Activated CD8-positive, alpha-beta memory T cell treated with anti-CD3 and anti-CD28 coated beads, Interleukin-2, amount 50 U/mL, for 1 hour (primary cell): ENCODE results near the gene RNF31.
A peak's percentile ranks its signal among the peaks of the same experiment; 100 is the strongest.
"Not testable (repeated sequence)": the region's sequence is repeated elsewhere in the genome, so short reads cannot be mapped to it uniquely, and the experiment has no call there.

ENCODE experiments used
- DNase-seq: peaks from one replicate; pipeline ENCODE4 v3.0.0-alpha.2; 2020; ENCODE audit errors: extremely low read depth

Gene RNF31

GRCh38 chr14:24146978-24147760, at the start of gene RNF31:
RNF31 (plus strand) TSS chr14:24147498; CDS start chr14:24147699, 201 bp downstream.
- peak; percentile 93 for DNase-seq

- no peak for DNase-seq
These were observed 48.9 kb upstream of the RNF31 start for GRCh38 chr14:24098229-24098926.

GRCh38 chr14:24098927-24099813, 48.1 kb upstream of the RNF31 start:
- DNase-seq = no peak

- no peak for DNase-seq
These were observed 46.9 kb upstream of the RNF31 start for GRCh38 chr14:24100197-24100981.

- no peak for DNase-seq
These were observed 46.3 kb upstream of the RNF31 start for GRCh38 chr14:24100982-24101494.

GRCh38 chr14:24102357-24103048, 44.8 kb upstream of the RNF31 start:
- no peak for DNase-seq

- no peak for DNase-seq
These were observed 43.8 kb upstream of the RNF31 start for GRCh38 chr14:24103451-24103850.

GRCh38 chr14:24105609-24106239, 41.6 kb upstream of the RNF31 start:
- not testable (repeated sequence) for DNase-seq

GRCh38 chr14:24106672-24107271, 40.5 kb upstream of the RNF31 start:
- DNase-seq = no peak

- DNase-seq = no peak
These were observed 38.9 kb upstream of the RNF31 start for GRCh38 chr14:24108336-24108874.

- no peak for DNase-seq
These were observed 37.2 kb upstream of the RNF31 start for GRCh38 chr14:24110060-24110459.

- no peak for DNase-seq
These were observed 36.8 kb upstream of the RNF31 start for GRCh38 chr14:24110523-24110922.

GRCh38 chr14:24113379-24113800, 33.9 kb upstream of the RNF31 start:
- no peak for DNase-seq

- DNase-seq = peak; percentile 53
These were observed 33.3 kb upstream of the RNF31 start for GRCh38 chr14:24113801-24114531.

GRCh38 chr14:24114532-24115421, 32.5 kb upstream of the RNF31 start, which contains the start of the genes DCAF11 and NRL:
DCAF11 (plus strand) TSS chr14:24114777; CDS start chr14:24115595, 818 bp downstream.
NRL (minus strand) TSS chr14:24114949; CDS start chr14:24082848, 32,101 bp downstream.
- DNase-seq = peak; percentile 99

- DNase-seq = no peak
These were observed 31.7 kb upstream of the RNF31 start for GRCh38 chr14:24115422-24116127.
